NB4 (cell line): ENCODE results near the gene HCRTR1.

Source experiments
- TF ChIP-seq, protein P1 (sequence below): IDR thresholded peaks from one replicate; pipeline ENCODE4 v1.5.1; 2012; ENCODE audit warnings: low read depth, low read length
- TF ChIP-seq, protein P2 (sequence below): IDR thresholded peaks from 2 replicates; pipeline ENCODE4 v1.6.1; 2011; ENCODE audit warnings: low read depth, low read length

- TF ChIP-seq, protein P1, sequence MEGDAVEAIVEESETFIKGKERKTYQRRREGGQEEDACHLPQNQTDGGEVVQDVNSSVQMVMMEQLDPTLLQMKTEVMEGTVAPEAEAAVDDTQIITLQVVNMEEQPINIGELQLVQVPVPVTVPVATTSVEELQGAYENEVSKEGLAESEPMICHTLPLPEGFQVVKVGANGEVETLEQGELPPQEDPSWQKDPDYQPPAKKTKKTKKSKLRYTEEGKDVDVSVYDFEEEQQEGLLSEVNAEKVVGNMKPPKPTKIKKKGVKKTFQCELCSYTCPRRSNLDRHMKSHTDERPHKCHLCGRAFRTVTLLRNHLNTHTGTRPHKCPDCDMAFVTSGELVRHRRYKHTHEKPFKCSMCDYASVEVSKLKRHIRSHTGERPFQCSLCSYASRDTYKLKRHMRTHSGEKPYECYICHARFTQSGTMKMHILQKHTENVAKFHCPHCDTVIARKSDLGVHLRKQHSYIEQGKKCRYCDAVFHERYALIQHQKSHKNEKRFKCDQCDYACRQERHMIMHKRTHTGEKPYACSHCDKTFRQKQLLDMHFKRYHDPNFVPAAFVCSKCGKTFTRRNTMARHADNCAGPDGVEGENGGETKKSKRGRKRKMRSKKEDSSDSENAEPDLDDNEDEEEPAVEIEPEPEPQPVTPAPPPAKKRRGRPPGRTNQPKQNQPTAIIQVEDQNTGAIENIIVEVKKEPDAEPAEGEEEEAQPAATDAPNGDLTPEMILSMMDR = no peak
- TF ChIP-seq, protein P2, sequence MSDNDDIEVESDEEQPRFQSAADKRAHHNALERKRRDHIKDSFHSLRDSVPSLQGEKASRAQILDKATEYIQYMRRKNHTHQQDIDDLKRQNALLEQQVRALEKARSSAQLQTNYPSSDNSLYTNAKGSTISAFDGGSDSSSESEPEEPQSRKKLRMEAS = no peak
Observed at GRCh38 chr1:31657020-31657804, 39.7 kb downstream of the HCRTR1 start.
